Measurements from ENCODE around the gene ACP7.
"Not testable (repeated sequence)": the region's sequence is repeated elsewhere in the genome, so short reads cannot be mapped to it uniquely, and the experiment has no call there.

The ACP7 gene

GRCh38 chr19:39130337-39131254, 46.4 kb downstream of the ACP7 start:
- DNase-seq: no peak

- no peak for DNase-seq
These were observed 47.1 kb downstream of the ACP7 start for GRCh38 chr19:39131255-39131755.

DNA sequence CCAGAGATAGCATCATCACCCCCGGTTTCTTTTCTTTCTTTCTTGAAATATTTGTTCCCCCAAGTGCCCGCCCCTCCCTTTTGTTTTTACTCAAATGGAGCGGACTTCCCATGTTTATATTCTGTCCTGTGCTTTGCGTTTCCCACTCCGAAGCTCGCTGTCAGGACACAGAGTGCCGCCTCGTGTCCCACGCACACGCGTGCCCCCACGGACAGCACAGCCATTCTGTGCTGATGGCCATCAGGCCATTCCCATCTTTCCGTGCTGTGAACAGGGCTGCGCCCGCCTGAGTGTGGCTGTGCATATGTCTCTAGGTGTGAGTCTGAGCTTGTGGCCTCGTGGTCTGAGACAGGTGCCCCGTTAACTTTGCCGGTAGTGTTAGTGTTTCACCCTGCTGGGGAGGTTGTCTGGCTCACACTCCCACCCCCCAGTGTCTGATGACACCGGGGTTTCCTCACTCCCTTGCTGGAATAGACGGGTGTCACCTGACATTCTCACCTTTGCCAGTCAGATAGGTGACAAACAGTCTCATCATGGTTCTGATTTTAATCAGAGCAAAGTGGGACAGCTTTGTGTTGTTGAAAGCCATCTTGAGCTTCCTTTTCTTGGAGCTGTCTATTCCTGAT, 48.3 kb downstream of the ACP7 start:
- DNase-seq: no peak

GRCh38 chr19:39133431-39134270, 49.5 kb downstream of the ACP7 start:
- DNase-seq: no peak

GRCh38 chr19:39135701-39136100, 51.5 kb downstream of the ACP7 start:
- no peak for DNase-seq

- no peak for DNase-seq
These were observed 52.2 kb downstream of the ACP7 start for GRCh38 chr19:39136225-39136940.

DNA sequence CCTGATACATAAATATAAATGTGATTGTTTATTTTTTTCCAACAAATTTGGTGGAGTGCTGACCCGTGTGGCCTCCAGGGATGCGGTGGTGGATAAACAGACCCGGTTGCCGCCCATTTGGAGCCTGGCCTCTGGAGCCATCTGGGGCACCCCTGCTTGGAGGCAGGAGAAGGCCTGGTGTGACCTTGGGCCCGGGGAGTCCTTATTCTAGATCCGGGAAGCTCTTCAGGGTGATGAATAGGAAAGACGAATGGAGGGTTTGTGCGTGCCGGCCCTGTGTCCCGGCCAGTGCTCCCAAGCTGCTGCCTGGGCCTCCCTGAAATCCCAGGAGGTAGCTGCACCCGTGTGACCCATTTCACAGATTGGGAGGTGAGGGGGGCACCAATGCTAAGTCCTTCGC, 53.0 kb downstream of the ACP7 start:
- DNase-seq: no peak

GRCh38 chr19:39138221-39139211, 54.3 kb downstream of the ACP7 start:
- peak in 22 of 56 donors; percentile 3 to 73 (median 32) for DNase-seq

DNA sequence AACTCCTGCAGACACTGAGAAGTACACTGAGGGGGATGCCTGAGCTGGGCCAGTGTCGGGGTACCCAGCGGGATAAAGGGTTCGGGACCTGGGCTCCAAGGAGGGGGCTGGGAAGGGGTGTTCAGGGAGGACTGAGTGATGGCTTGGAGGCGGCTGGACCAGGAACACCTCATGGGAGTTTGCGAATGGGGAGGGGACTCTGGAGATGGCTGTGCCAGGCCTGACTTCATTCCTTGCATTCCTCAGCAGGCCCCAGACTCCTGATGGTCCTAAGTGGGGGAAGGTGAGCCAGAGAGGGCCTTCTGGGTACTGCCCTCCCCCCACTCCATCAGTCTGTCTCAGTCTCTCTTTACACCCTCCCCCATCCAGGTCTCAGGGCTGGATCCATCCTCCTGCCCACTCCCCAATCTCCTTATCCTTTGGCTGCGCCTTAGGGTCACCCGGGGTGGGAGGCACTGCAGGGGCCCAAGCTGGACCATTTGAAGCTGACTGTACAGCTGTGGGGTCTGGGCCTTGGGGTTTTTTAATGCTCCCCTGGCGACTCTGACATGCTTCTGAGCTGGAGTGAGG, 55.2 kb downstream of the ACP7 start:
- DNase-seq: no peak

- no peak for DNase-seq
These were observed 55.8 kb downstream of the ACP7 start for GRCh38 chr19:39139971-39140453.

GRCh38 chr19:39140594-39140993, 56.4 kb downstream of the ACP7 start:
- no peak for DNase-seq

GRCh38 chr19:39141929-39142328, 57.8 kb downstream of the ACP7 start:
- no peak for DNase-seq

DNA sequence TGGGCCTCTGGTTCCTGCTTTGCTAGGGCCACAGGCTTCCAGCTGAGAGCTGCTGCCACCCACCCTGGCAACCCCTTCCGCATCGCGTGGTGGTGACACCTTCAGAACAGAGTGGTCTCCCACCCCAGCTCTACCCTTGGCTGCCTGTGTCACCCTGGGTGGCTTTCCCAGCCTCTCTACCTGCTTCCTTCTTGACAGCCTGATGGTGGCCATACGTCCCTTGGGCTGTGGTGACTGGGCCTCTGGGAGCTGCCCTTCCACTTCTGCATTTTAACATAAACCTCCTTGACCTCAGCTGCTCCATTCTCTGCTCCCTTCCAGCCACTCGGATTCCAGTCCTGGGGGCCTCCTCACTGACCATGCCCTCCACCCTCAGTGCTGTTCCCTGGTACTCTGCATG, 58.5 kb downstream of the ACP7 start:
- no peak for DNase-seq

- DNase-seq: not testable (repeated sequence)
These were observed 59.7 kb downstream of the ACP7 start for GRCh38 chr19:39143757-39144289.

GRCh38 chr19:39144290-39145071, 60.3 kb downstream of the ACP7 start:
- DNase-seq: peak in 11 of 56 donors; percentile 9 to 48 (median 33)

GRCh38 chr19:39145180-39145953, 61.2 kb downstream of the ACP7 start:
- DNase-seq: peak in 49 of 56 donors; percentile 21 to 85 (median 59)

- DNase-seq: no peak
These were observed 61.9 kb downstream of the ACP7 start for GRCh38 chr19:39146091-39146490.

Measured in nucleus accumbens (tissue), 56 donors.